ENCODE measurements around the gene OR51I1. TPM values are rescaled to one million over a fixed set of nuclear protein-coding genes. Genes with fewer than 3 reads are reported as not detected.

The OR51I1 gene
- total RNA-seq, 1 experiment from 2014 or later, result not detected

DNA sequence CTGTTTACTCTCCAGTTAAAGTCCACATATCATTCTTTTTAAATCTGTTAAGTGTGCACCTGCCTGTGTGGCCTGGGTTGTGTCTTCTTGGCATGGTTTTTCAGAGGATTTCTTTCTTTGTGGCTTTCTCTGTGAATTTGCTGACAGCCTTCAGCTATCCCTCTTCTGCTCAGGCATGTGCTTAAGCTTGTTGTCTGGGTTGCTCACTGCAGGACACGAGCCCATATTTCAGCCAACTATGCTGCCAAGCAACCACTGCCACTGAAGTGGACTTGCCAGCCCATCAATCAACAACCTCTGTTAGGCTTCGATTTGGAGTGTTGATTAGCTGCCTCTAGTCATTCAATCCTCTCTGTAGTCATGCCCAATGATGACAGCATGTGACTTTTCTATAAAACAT, 26.2 kb upstream of the OR51I1 start:
- Histone ChIP-seq H3K4ac (ENCODE audit: low read depth, low read length) (no peak overlapping the region), H3K27ac (ENCODE audit: insufficient read length, low read depth, low read length) (no peak overlapping the region), H4K8ac (replicated peaks; ENCODE audit: insufficient read length, low read depth, low read length) (no peak overlapping the region), H3K9ac (ENCODE audit: extremely low read depth, insufficient read length, low read length) (no peak overlapping the region), H3K27me3 (ENCODE audit: insufficient read depth, low read length) (no peaks in the 10 kb centered on the region), H2AK5ac (ENCODE audit: insufficient read length, low read length) (no peak overlapping the region), H3K4me1 (ENCODE audit: insufficient read depth, low read length) (no peaks in the 10 kb centered on the region; the same call in 1 of the 2 replicates), H3K79me1 (ENCODE audit: insufficient read depth, low read depth, low read length, poor library complexity, severe bottlenecking) (no peaks in the 10 kb centered on the region), H3K79me2 (ENCODE audit: insufficient read depth, low read length) (0 out of 2 replicates have a peak, but pooled peaks cover 2% of the 10 kb centered on the region), H3K23ac (ENCODE audit: insufficient read length, low read depth, low read length) (no peak overlapping the region), H2BK12ac (ENCODE audit: insufficient read length, low read depth, low read length) (no peak overlapping the region), H4K5ac (ENCODE audit: insufficient read length, low read depth, low read length) (no peak overlapping the region), H4K20me1 (ENCODE audit: control insufficient read depth, insufficient read depth, insufficient read length) (no peaks in the 10 kb centered on the region), H2BK5ac (ENCODE audit: insufficient read length, low read length) (no peak overlapping the region), H2BK15ac (ENCODE audit: low read depth, low read length) (no peak overlapping the region), H3K56ac (ENCODE audit: insufficient read length, low read depth, low read length) (no peak overlapping the region), H2BK20ac (ENCODE audit: low read depth, low read length, poor library complexity, severe bottlenecking) (no peak overlapping the region), H3K4me2 (ENCODE audit: insufficient read depth, insufficient read length, low read length) (no peak overlapping the region), H3K18ac (ENCODE audit: insufficient read length, low read depth, low read length) (no peak overlapping the region), H3T11ph (ENCODE audit: low read length) (no peak overlapping the region), H2BK120ac (ENCODE audit: low read depth, low read length, poor library complexity, severe bottlenecking) (no peak overlapping the region), H3K9me3 (ENCODE audit: control insufficient read depth, low read depth, low read length) (no peaks in the 10 kb centered on the region), H2AFZ (ENCODE audit: low read length) (no peak overlapping the region), H3K14ac (ENCODE audit: insufficient read depth, low read length) (no peak overlapping the region), H3K23me2 (ENCODE audit: insufficient read length, low read depth, low read length, poor library complexity, severe bottlenecking) (no peaks in the 10 kb centered on the region), H4K91ac (ENCODE audit: insufficient read length, low read depth, low read length) (no peak overlapping the region)
- Mint-ChIP-seq H3K4me1 (no peaks in the 10 kb centered on the region), H3K27ac (no peak overlapping the region), H3K9me3 (no peaks in the 10 kb centered on the region), H3K36me3 (ENCODE audit: insufficient read depth in 1 of 3, low read depth in 3 of 3) (0 out of 7 replicates have a peak, but pooled peaks cover 0 to 1% (median 0%) of the 10 kb centered on the region in 3 experiments), H3K27me3 (ENCODE audit: low read depth) (no peaks in the 10 kb centered on the region), H3K4me3 (no peak overlapping the region)
- TF ChIP-seq, protein P1, sequence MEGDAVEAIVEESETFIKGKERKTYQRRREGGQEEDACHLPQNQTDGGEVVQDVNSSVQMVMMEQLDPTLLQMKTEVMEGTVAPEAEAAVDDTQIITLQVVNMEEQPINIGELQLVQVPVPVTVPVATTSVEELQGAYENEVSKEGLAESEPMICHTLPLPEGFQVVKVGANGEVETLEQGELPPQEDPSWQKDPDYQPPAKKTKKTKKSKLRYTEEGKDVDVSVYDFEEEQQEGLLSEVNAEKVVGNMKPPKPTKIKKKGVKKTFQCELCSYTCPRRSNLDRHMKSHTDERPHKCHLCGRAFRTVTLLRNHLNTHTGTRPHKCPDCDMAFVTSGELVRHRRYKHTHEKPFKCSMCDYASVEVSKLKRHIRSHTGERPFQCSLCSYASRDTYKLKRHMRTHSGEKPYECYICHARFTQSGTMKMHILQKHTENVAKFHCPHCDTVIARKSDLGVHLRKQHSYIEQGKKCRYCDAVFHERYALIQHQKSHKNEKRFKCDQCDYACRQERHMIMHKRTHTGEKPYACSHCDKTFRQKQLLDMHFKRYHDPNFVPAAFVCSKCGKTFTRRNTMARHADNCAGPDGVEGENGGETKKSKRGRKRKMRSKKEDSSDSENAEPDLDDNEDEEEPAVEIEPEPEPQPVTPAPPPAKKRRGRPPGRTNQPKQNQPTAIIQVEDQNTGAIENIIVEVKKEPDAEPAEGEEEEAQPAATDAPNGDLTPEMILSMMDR (conservative IDR thresholded peaks at IDR 0.05), result no peak
- WGBS (ENCODE audit: extremely low coverage, insufficient read length, low lambda C conversion rate), result no CpG with 5 or more reads among the region's 2 CpGs
- no peak for DNase-seq
